Mammary epithelial cell (primary cell): Measurements from ENCODE around the gene GTSE1.
"Not testable (repeated sequence)": the region's sequence is repeated elsewhere in the genome, so short reads cannot be mapped to it uniquely, and the experiment has no call there.

Source experiments
- CTCF ChIP-seq, 2 donors: IDR thresholded peaks in 1 of 2; conservative IDR thresholded peaks in 1 of 2; 2 replicates each; pipeline ENCODE4 v1.5.1; 2011 to 2012; ENCODE audit warnings: inconsistent platforms in 2 of 2, low read length in 2 of 2, mild to moderate bottlenecking in 2 of 2, control low read depth in 1 of 2, low read depth in 1 of 2; ENCODE audit not compliant: insufficient read depth in 1 of 2; ENCODE audit errors: extremely low read depth in 1 of 2
- EZH2 ChIP-seq: IDR thresholded peaks from 2 replicates; pipeline ENCODE4 v1.6.1; 2012; ENCODE audit warnings: low read length, inconsistent platforms, borderline replicate concordance

GRCh38 chr22:46265627-46266026 lies 31.0 kb upstream of the GTSE1 start:
- not testable (repeated sequence) for TF ChIP-seq CTCF (conservative IDR thresholded peaks at IDR 0.05 in 1 of 2, IDR thresholded peaks at IDR 0.05 in 1 of 2; ENCODE audit: extremely low read depth in 1 of 2, insufficient read depth in 1 of 2, low read depth in 1 of 2, low read length in 2 of 2); EZH2
